ENCODE data around the gene SLC25A51. TPM values are rescaled to one million over a fixed set of nuclear protein-coding genes. Genes with fewer than 3 reads are reported as not detected.

SLC25A51 gene
- total RNA-seq, 1 donor from 2014 or later = 39.6 TPM

DNA sequence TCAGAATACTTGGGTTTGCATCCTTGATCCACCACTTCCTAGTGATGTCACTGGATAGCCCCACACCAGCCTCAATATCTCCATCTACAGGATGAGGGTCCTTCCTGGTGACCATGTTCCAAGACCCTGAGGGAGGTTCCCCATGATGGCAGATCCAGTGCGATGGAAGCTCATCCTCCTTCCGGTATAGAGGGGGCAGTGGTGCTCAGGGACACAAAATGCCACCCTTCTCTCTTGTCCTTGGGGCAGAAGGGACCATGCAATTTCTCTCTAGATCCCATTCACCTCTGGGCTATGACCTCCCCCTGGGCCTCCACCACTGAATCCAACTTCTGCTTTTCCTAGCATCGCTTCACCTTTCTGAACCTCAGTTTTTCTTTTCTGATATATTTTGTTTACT is 5.4 kb upstream of the SLC25A51 start:
- no peaks in the 10 kb centered on the region for H3K27me3 Mint-ChIP-seq (ENCODE audit: low read depth, unreplicated experiment)
- TF ChIP-seq, protein P1, sequence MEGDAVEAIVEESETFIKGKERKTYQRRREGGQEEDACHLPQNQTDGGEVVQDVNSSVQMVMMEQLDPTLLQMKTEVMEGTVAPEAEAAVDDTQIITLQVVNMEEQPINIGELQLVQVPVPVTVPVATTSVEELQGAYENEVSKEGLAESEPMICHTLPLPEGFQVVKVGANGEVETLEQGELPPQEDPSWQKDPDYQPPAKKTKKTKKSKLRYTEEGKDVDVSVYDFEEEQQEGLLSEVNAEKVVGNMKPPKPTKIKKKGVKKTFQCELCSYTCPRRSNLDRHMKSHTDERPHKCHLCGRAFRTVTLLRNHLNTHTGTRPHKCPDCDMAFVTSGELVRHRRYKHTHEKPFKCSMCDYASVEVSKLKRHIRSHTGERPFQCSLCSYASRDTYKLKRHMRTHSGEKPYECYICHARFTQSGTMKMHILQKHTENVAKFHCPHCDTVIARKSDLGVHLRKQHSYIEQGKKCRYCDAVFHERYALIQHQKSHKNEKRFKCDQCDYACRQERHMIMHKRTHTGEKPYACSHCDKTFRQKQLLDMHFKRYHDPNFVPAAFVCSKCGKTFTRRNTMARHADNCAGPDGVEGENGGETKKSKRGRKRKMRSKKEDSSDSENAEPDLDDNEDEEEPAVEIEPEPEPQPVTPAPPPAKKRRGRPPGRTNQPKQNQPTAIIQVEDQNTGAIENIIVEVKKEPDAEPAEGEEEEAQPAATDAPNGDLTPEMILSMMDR (IDR thresholded peaks at IDR 0.05; ENCODE audit: insufficient read depth, low read depth, low read length) = no peak
- no peak for TF ChIP-seq EZH2 (IDR thresholded peaks at IDR 0.05; ENCODE audit: insufficient read depth, low read length)
- H3K9me3 Mint-ChIP-seq (ENCODE audit: unreplicated experiment) = no peaks in the 10 kb centered on the region
- H3K36me3 Mint-ChIP-seq (ENCODE audit: low read depth, unreplicated experiment) = peaks cover 7% of the 10 kb centered on the region
- Histone ChIP-seq H4K20me1 (ENCODE audit: insufficient read depth, low read length) (peaks cover 4% of the 10 kb centered on the region), H3K36me3 (ENCODE audit: insufficient read depth, low read length) (no peaks in the 10 kb centered on the region), H3K27me3 (ENCODE audit: insufficient read depth, low read length) (no peaks in the 10 kb centered on the region), H3K4me1 (ENCODE audit: insufficient read depth, low read length) (peaks cover 13% of the 10 kb centered on the region), H3K4me3 (ENCODE audit: insufficient read depth, low read depth, low read length) (no peak overlapping the region), H2AFZ (ENCODE audit: low read depth, low read length) (no peak overlapping the region), H3K79me2 (ENCODE audit: insufficient read depth, low read length) (no peaks in the 10 kb centered on the region), H3K9ac (ENCODE audit: low read length) (no peak overlapping the region), H3K4me2 (ENCODE audit: low read length) (no peak overlapping the region), H3K9me3 (ENCODE audit: insufficient read depth, low read depth, low read length) (no peaks in the 10 kb centered on the region), H3K27ac (ENCODE audit: low read depth, low read length) (no peak overlapping the region)
- no peak overlapping the region for H3K4me3 Mint-ChIP-seq (ENCODE audit: unreplicated experiment)
- no peak overlapping the region for H3K27ac Mint-ChIP-seq (ENCODE audit: unreplicated experiment)
- no peak for DNase-seq (ENCODE audit: low read depth)
- peaks cover 31% of the 10 kb centered on the region for H3K4me1 Mint-ChIP-seq (ENCODE audit: low read depth, unreplicated experiment)
- FAIRE-seq = no peak

DNA sequence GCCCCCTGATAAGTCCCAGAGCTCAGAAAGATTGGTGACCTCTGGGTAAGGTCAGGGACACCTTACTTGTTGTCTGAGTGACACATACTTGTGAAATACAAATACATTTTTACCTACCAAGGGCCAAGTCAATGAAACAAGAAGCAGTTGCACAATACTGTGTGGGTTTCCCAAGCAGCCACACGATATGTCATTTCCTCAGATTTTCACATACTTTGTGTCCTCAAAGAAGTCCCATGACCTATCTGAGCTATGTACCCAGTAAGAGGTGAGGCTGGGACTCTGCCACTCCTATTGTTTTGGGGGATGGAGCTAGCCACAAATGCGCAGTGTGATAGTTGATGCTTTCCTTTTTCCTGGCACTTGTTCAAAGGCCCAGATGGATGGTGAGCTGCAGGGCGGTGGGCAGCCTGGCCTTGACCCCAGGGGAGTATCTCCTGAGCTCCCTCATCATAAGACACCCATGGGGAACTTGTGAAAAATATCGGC is 4.8 kb upstream of the SLC25A51 start:
- no peak for TF ChIP-seq EZH2 (IDR thresholded peaks at IDR 0.05; ENCODE audit: insufficient read depth, low read length)
- TF ChIP-seq, protein P1 (IDR thresholded peaks at IDR 0.05; ENCODE audit: insufficient read depth, low read depth, low read length) = no peak
- H3K4me3 ChIP-seq (ENCODE audit: insufficient read depth, low read depth, low read length) = no peak overlapping the region
- H3K27me3 ChIP-seq (ENCODE audit: insufficient read depth, low read length) = no peaks in the 10 kb centered on the region
- no peak overlapping the region for H2AFZ ChIP-seq (ENCODE audit: low read depth, low read length)
- peaks cover 1% of the 10 kb centered on the region for H3K79me2 ChIP-seq (ENCODE audit: insufficient read depth, low read length)
- Mint-ChIP-seq H3K4me3 (ENCODE audit: unreplicated experiment) (no peak overlapping the region), H3K4me1 (ENCODE audit: low read depth, unreplicated experiment) (peaks cover 28% of the 10 kb centered on the region), H3K36me3 (ENCODE audit: low read depth, unreplicated experiment) (peaks cover 7% of the 10 kb centered on the region), H3K27me3 (ENCODE audit: low read depth, unreplicated experiment) (no peaks in the 10 kb centered on the region), H3K9me3 (ENCODE audit: unreplicated experiment) (no peaks in the 10 kb centered on the region), H3K27ac (ENCODE audit: unreplicated experiment) (no peak overlapping the region)
- H4K20me1 ChIP-seq (ENCODE audit: insufficient read depth, low read length) = peaks cover 4% of the 10 kb centered on the region
- DNase-seq (ENCODE audit: low read depth) = no peak
- no peak overlapping the region for H3K9ac ChIP-seq (ENCODE audit: low read length)
- no peaks in the 10 kb centered on the region for H3K9me3 ChIP-seq (ENCODE audit: insufficient read depth, low read depth, low read length)
- FAIRE-seq = no peak
- H3K4me2 ChIP-seq (ENCODE audit: low read length) = no peak overlapping the region
- no peaks in the 10 kb centered on the region for H3K36me3 ChIP-seq (ENCODE audit: insufficient read depth, low read length)
- no peak overlapping the region for H3K27ac ChIP-seq (ENCODE audit: low read depth, low read length)
- H3K4me1 ChIP-seq (ENCODE audit: insufficient read depth, low read length) = peaks cover 9% of the 10 kb centered on the region

DNA sequence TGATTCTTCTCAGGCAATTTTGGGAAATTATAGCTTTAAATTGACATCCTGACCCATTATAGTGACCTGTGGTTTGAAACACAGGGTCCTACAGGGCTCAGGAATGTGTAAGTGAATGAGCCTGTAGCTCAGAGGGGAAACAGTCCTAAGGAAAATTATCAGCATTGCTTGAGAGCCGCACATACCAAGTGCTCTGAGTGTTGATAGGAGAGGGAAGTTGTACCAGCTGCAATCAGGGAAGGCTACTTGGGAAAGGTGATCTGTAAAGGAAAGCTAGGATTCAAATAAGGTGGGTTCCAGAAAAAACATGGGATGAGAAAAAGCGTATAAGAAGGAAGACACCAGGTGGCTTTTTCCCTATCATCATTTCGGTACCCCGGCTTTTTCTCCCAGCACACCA is 4.4 kb upstream of the SLC25A51 start:
- no peak for TF ChIP-seq EZH2 (IDR thresholded peaks at IDR 0.05; ENCODE audit: insufficient read depth, low read length)
- TF ChIP-seq, protein P1 (IDR thresholded peaks at IDR 0.05; ENCODE audit: insufficient read depth, low read depth, low read length) = no peak
- Histone ChIP-seq H3K4me3 (ENCODE audit: insufficient read depth, low read depth, low read length) (no peak overlapping the region), H3K9me3 (ENCODE audit: insufficient read depth, low read depth, low read length) (no peaks in the 10 kb centered on the region), H3K36me3 (ENCODE audit: insufficient read depth, low read length) (no peaks in the 10 kb centered on the region), H4K20me1 (ENCODE audit: insufficient read depth, low read length) (peaks cover 1% of the 10 kb centered on the region), H2AFZ (ENCODE audit: low read depth, low read length) (no peak overlapping the region), H3K27ac (ENCODE audit: low read depth, low read length) (no peak overlapping the region), H3K4me1 (ENCODE audit: insufficient read depth, low read length) (peaks cover 9% of the 10 kb centered on the region), H3K27me3 (ENCODE audit: insufficient read depth, low read length) (no peaks in the 10 kb centered on the region), H3K79me2 (ENCODE audit: insufficient read depth, low read length) (peaks cover 6% of the 10 kb centered on the region), H3K4me2 (ENCODE audit: low read length) (no peak overlapping the region), H3K9ac (ENCODE audit: low read length) (no peak overlapping the region)
- no peaks in the 10 kb centered on the region for H3K27me3 Mint-ChIP-seq (ENCODE audit: low read depth, unreplicated experiment)
- H3K4me3 Mint-ChIP-seq (ENCODE audit: unreplicated experiment) = no peak overlapping the region
- no peak overlapping the region for H3K27ac Mint-ChIP-seq (ENCODE audit: unreplicated experiment)
- H3K36me3 Mint-ChIP-seq (ENCODE audit: low read depth, unreplicated experiment) = peaks cover 3% of the 10 kb centered on the region
- no peaks in the 10 kb centered on the region for H3K9me3 Mint-ChIP-seq (ENCODE audit: unreplicated experiment)
- FAIRE-seq (no peak), DNase-seq (ENCODE audit: low read depth) (no peak)
- H3K4me1 Mint-ChIP-seq (ENCODE audit: low read depth, unreplicated experiment) = peaks cover 23% of the 10 kb centered on the region

Measured in astrocyte (in vitro differentiated cells and primary cell).